HCT116 (cell line): ENCODE results near the gene CCL13.

Source experiments
- CTCF ChIP-seq, 3 experiments: fragments of 200-600 bp in 1 of 3; sonication (generic) in 1 of 3; IDR thresholded peaks in 2 of 3; conservative IDR thresholded peaks in 1 of 3; 2 replicates each; pipeline ENCODE4 v1.5.1; 2012 to 2017; ENCODE audit warnings: low read depth in 2 of 3, low read length in 2 of 3, antibody characterized with exemption in 1 of 3, borderline replicate concordance in 1 of 3, control low read depth in 1 of 3, mild to moderate bottlenecking in 1 of 3, mixed read lengths in 1 of 3, mixed run types in 1 of 3, moderate library complexity in 1 of 3; ENCODE audit not compliant: insufficient read depth in 1 of 3
- MAX ChIP-seq: IDR thresholded peaks from 2 replicates; pipeline ENCODE4 v1.6.1; 2012
- SRF ChIP-seq: IDR thresholded peaks from 2 replicates; pipeline ENCODE4 v1.6.1; 2012; ENCODE audit warnings: low read depth

- TF ChIP-seq MAX (no peak), SRF (no peak), CTCF (IDR thresholded peaks at IDR 0.05 in 2 of 3, conservative IDR thresholded peaks at IDR 0.05 in 1 of 3; ENCODE audit: borderline replicate concordance in 1 of 3, insufficient read depth in 1 of 3, low read depth in 2 of 3, low read length in 2 of 3) (no peak)
These were observed 34.3 kb upstream of the CCL13 start for GRCh38 chr17:34321964-34322363.
